Stimulated activated CD8-positive, alpha-beta memory T cell treated with anti-CD3 and anti-CD28 coated beads, Interleukin-2, amount 100 ng/mL, for 1 hour (primary cell): ENCODE measurements around the gene NEK5.
"Not testable (repeated sequence)": the region's sequence is repeated elsewhere in the genome, so short reads cannot be mapped to it uniquely, and the experiment has no call there.

ENCODE experiments used
- DNase-seq, 2 donors: peaks; one replicate each; pipeline ENCODE4 v3.0.0-alpha.2; 2020; ENCODE audit warnings: low read depth in 2 of 2

NEK5 gene

DNA sequence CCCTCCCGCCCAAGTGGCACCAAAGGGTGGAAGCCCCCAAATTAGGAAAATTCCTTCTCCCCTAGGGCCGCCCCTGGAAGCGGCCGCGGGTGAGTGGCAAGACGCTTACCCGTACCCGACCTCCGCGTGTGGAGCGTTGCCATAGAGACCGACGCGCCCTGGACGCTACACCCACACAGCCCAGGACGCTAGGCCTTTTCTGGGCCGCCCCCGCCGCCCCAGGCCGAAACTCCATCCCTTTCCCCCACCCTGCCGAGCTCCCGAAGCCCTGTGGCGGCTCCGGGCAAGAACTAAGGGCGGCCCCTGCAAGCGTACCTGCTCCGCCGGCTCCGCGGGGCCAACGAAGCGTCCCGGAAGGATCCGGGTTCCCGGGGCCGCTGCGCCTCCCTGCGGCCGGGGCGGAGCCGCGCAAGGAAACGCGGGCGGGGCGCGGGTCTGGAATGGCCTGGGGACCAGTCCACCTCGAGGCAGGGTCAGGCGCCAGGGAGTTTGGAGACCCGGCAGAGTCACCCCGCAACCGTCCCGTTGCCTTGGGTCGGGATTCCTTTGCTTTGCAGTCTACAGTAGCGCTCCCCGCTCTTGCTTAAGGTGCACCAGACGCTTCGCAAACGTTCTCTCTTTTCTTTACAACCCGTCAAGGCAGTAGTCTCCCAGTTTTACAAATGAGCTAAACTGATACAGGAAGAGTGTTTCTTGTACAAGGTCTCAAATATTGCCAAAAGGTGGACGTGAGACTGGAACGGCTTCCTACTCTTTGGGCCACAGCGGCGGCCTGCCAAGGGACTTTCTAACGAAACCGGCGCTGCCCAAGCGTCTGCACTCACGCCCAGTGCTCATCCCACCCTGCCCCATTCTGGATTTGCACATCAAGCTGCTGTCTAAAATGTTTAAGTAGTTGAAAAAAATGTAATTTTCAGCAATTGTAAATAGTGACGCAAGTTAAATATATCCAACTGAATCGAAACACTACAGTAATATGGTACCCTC lies at the start of gene NEK5:
TSS of gene NEK5 (minus strand) at position 360 of the 987 bp plus-strand sequence. CDS start 1,591 bp downstream, outside the sequence.
- peak; percentile 5 to 15 for DNase-seq

DNA sequence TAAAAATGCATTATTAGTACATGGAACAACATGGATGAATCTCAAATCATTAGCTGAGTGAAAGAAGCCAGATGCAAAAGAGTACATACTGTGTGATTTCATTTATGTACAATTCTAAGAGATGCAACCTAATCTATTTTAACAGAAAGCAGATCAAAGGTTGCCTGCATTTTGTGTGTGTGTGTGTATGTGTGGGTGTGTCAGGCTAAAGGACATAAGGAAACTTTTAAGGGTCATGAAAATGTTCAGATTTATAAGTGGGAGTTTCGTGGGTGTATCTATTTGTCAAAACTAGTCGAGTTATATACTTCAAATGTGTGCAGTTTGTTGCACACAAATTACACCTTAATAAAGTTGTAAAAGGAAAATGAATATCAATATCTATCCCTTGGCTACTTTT lies 48.4 kb upstream of the NEK5 start:
- DNase-seq, result no peak

DNA sequence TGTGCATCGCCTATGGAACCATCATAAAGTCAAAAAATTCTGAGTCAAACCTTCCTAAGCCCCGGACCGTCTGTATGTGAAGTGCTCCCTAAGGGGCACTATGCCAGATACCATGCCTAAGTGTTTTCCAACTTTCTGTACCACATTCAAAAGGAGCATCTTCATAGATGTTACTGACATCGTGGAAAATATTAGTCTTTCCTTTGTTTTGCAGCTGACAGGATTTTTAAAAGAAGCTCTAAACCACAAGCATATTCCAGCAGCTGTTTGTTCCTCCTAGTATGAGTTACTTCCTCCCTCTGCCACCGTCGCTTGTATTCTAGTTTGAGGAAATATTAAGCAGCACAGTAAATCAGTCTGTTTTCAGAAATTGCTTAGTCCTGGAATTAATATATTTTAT lies 45.1 kb upstream of the NEK5 start:
- not testable (repeated sequence) for DNase-seq

GRCh38 chr13:52173373-52173772 lies 44.5 kb upstream of the NEK5 start:
- no peak for DNase-seq

- not testable (repeated sequence) for DNase-seq
Observed at GRCh38 chr13:52171686-52172085, 42.8 kb upstream of the NEK5 start.

DNA sequence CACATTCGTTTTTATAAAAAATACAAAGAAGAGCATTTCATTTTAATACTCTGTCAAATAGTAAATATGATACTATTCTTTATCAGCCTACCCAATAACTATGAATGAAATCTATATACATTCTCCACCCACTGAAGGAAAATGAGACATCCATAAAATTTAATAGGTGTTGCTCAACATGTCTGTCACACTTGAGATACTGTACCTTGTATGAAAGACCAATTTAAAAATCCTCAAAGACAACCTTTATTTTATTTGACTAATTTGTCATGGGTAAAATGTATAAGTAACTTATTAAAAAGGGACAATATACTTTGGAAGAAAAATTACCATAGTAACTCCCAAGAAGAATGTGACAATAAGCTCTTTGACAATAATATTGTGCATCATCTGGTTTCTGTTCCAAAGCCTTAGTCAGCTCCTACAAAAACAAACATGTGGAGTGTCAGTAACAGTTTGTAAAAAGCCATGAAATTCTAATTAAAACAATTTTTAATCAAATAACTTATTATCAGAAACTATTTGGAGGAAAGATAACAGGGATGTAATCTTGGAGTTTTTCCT lies 42.0 kb upstream of the NEK5 start:
- DNase-seq, result not testable (repeated sequence)

GRCh38 chr13:52169839-52170238 lies 41.0 kb upstream of the NEK5 start:
- DNase-seq, result no peak

- DNase-seq, result no peak
Observed at GRCh38 chr13:52165411-52165810, 36.5 kb upstream of the NEK5 start.

- no peak for DNase-seq
Observed at GRCh38 chr13:52164989-52165388, 36.1 kb upstream of the NEK5 start.

GRCh38 chr13:52163878-52164277 lies 35.0 kb upstream of the NEK5 start:
- not testable (repeated sequence) for DNase-seq

DNA sequence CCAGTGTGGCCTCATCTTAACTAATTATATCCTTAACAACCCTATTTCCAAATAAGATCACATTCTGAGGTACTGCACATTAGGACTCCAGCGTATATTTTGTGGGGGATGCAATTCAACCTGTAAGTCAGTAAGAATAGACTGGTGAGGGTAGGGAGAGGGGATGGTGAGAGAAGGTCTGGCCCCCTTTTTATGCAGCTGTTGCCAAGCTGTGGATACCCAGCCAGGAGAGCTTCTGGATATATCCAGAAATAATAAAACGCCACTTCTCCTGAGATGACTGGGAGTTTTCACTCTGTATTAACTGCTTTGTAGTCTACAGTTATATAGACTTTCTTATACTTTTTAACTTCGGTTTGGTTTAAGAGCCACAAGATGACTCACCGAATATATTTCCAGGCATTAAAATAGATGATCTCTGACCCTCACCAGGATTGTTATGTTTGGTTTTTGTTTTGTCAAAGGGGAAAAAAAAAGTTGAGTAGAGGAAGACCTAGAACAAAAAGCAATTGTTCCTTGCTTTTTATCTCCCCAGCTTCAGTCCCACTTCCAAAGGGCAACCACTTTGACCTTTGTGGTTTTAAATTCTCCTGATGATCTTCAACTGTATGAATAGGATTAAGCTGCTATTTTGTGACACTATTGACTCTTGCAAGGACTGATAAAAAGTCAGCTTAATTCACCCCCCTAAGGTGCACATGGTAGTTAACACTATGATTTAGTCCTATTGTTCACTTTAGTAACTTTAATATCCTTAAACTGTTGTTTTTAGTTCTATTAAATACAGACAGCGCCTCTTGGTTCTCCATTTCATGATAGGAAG lies 33.6 kb upstream of the NEK5 start:
- no peak for DNase-seq

DNA sequence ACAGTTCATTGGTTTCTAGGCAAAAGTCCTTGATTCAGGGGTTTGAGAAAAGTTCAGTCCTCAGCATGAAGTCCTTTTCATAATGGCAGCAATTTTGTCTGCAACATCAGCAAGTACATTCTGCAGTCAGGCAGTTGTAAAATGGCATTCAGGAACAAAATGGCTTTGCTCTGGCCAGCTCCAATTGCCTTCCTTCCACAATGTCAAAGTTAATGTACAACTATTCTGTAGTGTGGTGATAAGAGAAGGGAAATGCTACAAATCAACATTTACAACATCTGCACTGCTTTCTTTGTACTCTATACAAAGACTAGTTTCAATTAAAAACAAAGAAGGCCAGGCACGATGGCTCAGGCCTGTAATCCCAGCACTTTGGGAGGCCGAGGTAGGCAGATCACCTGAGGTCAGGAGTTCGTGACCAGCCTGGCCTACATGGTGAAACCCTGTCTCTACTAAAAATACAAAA lies 32.3 kb upstream of the NEK5 start:
- no peak for DNase-seq

- DNase-seq, result no peak
Observed at GRCh38 chr13:52160506-52160905, 31.6 kb upstream of the NEK5 start.

DNA sequence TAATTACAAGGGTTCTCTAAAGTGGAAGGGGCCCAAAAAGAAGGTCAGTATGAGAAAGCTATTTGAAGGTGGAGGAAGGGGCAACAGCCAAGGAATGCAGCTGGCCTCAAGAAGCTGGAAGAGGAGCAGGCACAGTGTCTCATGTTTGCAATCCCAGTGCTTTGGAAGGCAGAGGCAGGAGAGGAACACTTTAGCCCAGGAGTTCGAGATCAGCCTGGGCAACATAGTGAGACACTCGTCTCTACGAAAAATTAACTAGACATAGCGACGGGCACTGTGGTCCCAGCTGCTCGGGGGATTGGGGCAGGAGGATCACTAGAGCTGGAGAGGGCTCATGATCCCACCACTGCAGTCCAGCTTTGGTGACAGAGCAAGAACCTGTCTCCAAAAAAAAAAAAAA lies 31.2 kb upstream of the NEK5 start:
- no peak for DNase-seq

- DNase-seq, result peak; percentile 17 to 19
Observed at GRCh38 chr13:52159159-52159982, 30.5 kb upstream of the NEK5 start, which contains the start of gene NEK3. NEK3 (minus strand) TSS chr13:52159597; CDS start chr13:52156191, 3,406 bp downstream.

DNA sequence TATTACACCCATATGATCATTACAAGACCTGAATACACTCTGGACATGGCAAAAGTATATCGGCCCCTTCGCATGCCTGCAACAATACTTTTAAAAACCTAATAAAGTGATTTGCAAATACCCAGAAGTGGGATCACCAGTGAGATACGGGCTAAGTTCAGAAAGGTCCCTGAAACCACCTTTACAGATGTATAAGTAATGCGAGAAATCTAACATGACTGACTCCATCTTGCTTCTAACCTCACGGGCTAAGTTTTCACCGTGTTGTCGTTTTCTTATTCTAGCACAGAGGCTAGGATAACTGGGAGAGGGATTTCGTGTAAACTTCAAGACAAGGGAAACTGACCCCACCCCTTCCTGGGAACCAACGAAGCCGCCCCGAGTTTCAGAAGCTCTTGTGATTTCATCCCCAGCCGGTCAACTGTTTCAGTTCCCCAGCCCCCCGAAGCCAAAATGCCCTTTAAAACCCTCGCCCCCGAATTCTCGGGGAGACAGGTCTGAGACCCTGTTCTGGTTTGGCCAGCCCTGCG lies 29.8 kb upstream of the NEK5 start:
- no peak for DNase-seq

- no peak for DNase-seq
Observed at GRCh38 chr13:52156724-52157261, 27.9 kb upstream of the NEK5 start.

GRCh38 chr13:52155177-52155576 lies 26.3 kb upstream of the NEK5 start:
- DNase-seq, result no peak

GRCh38 chr13:52147225-52147624 lies 18.4 kb upstream of the NEK5 start:
- no peak for DNase-seq

DNA sequence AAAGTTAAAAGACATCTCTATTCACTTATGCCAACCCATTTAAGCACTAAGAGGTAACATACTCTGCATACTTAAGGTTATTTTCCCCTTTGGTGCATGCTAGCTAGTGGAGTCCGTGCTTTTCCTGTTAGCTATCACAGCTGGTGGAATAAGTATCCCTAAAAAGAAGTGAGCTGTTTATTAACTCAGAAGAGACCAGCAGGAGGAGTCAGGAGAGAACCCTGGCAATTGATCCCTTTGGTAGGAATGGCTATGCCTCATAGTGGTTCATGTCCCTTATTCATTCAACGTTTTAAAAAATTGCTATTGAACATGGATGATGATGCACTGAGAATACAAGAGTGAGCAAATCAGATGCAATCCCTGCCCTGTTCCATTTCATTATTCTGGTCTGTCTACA lies 12.4 kb upstream of the NEK5 start:
- no peak for DNase-seq

DNA sequence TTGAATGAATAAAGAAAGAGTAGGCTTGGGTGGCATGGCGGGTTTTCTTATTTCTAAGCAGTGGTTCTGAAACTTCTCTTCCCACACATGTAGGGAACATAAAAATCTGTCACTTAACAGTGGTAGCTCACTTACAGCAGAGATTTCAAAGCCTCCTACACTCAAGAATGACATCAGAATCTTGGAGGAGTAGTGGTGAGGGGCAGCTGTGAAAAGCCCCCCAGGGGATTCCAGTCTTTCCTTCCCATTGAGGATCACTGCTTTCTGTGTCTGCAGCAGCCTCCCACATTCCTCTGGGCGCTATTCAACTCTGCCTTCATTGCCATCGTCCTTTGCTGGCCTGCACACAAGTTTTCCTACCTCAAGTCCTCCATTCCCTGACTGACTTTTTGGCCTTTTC lies 8.6 kb upstream of the NEK5 start:
- no peak for DNase-seq
